Suprapubic skin (tissue), 4 donors: ENCODE data around the gene RMI2. TPM values are rescaled to one million over a fixed set of nuclear protein-coding genes. Genes with fewer than 3 reads are reported as not detected.

Experiments used
- DNase-seq, 2 donors: peaks; one replicate each; pipeline ENCODE4 v3.0.0-alpha.2; 2019; ENCODE audit warnings: low spot score in 2 of 2
- H3K27ac ChIP-seq: fragments of 200-600 bp; sonication (generic); one replicate; pipeline ENCODE4 v1.5.1; 2019
- H3K27me3 ChIP-seq: fragments of 200-600 bp; sonication (generic); one replicate; pipeline ENCODE4 v1.5.1; 2019
- H3K36me3 ChIP-seq: fragments of 200-600 bp; sonication (generic); one replicate; pipeline ENCODE4 v1.5.1; 2019
- H3K4me1 ChIP-seq: fragments of 200-600 bp; sonication (generic); one replicate; pipeline ENCODE4 v1.5.1; 2019
- H3K4me3 ChIP-seq: fragments of 200-600 bp; sonication (generic); one replicate; pipeline ENCODE4 v1.5.1; 2019; ENCODE audit warnings: mild to moderate bottlenecking
- H3K9me3 ChIP-seq: fragments of 200-600 bp; sonication (generic); one replicate; pipeline ENCODE4 v1.5.1; 2019
- EP300 ChIP-seq: sonication (generic); formaldehyde crosslinking; IDR thresholded peaks from one replicate; pipeline ENCODE4 v1.6.1; 2017; ENCODE audit warnings: antibody characterized with exemption
- POLR2A ChIP-seq, 2 donors: fragments of 450-650 bp; IDR thresholded peaks; one replicate each; pipeline ENCODE4 v1.6.1; 2017; ENCODE audit warnings: antibody characterized with exemption in 2 of 2, mild to moderate bottlenecking in 2 of 2, moderate library complexity in 2 of 2
- POLR2AphosphoS5 ChIP-seq, 3 donors: sonication (generic); formaldehyde crosslinking; IDR thresholded peaks; one replicate each; pipeline ENCODE4 v1.6.1; 2017; ENCODE audit warnings: antibody characterized with exemption in 3 of 3
- WGBS: methylation state at CpG from one replicate; pipeline ENCODE4 v1.1.5; 2018; 5-methylcytosine and 5-hydroxymethylcytosine counted together
- total RNA-seq, 4 donors: library from RNA; depleted of rRNA; stranded (reverse); fragments of >200 nt; gene quantifications; one replicate each; pipeline ENCODE4 v1.1.0, GENCODE V29; 2016
- TF ChIP-seq, protein P1 (sequence below), 2 donors: fragments of 200-600 bp in 1 of 2; fragments of 450-650 bp in 1 of 2; sonication (generic) in 1 of 2; IDR thresholded peaks; one replicate each; pipeline ENCODE4 v1.5.1; 2016 to 2019; ENCODE audit warnings: antibody characterized with exemption in 2 of 2, mild to moderate bottlenecking in 1 of 2, moderate library complexity in 1 of 2

RMI2 gene
- total RNA-seq, 4 donors from 2014 or later: 2.7 to 7.7 (median 6.4) TPM

DNA sequence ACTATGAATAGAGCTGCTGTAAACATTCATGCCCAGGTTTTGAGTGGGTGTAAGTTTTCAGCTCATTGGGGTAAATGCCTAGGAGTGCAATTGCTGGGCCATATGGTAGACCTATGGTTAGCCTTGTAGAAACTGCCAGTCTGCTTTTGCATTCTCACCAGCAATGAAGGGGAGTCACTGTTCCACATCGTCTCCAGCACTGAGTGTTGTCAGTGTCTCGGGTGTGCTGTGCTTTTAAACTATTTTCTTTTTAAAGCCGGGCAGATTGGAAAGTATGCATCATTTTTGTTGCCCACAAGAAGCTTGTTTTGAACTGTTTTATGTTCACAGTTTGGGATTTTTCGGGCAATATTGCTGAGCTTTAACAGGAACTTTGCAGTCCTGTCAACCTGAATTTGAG lies 7.9 kb downstream of the RMI2 start:
- no peak for TF ChIP-seq POLR2A (IDR thresholded peaks at IDR 0.05)
- TF ChIP-seq POLR2AphosphoS5 (IDR thresholded peaks at IDR 0.05): no peak
- no peak for TF ChIP-seq EP300
- TF ChIP-seq, protein P1, sequence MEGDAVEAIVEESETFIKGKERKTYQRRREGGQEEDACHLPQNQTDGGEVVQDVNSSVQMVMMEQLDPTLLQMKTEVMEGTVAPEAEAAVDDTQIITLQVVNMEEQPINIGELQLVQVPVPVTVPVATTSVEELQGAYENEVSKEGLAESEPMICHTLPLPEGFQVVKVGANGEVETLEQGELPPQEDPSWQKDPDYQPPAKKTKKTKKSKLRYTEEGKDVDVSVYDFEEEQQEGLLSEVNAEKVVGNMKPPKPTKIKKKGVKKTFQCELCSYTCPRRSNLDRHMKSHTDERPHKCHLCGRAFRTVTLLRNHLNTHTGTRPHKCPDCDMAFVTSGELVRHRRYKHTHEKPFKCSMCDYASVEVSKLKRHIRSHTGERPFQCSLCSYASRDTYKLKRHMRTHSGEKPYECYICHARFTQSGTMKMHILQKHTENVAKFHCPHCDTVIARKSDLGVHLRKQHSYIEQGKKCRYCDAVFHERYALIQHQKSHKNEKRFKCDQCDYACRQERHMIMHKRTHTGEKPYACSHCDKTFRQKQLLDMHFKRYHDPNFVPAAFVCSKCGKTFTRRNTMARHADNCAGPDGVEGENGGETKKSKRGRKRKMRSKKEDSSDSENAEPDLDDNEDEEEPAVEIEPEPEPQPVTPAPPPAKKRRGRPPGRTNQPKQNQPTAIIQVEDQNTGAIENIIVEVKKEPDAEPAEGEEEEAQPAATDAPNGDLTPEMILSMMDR (IDR thresholded peaks at IDR 0.05): no peak
- 73% methylated on average over 4 of the region's 4 CpGs for WGBS
- no peak overlapping the region for H3K4me3 ChIP-seq
- peaks cover 64% of the 10 kb centered on the region for H3K4me1 ChIP-seq
- H3K27me3 ChIP-seq: no peaks in the 10 kb centered on the region
- DNase-seq: no peak
- no peaks in the 10 kb centered on the region for H3K9me3 ChIP-seq
- no peak overlapping the region for H3K27ac ChIP-seq
- no peaks in the 10 kb centered on the region for H3K36me3 ChIP-seq

DNA sequence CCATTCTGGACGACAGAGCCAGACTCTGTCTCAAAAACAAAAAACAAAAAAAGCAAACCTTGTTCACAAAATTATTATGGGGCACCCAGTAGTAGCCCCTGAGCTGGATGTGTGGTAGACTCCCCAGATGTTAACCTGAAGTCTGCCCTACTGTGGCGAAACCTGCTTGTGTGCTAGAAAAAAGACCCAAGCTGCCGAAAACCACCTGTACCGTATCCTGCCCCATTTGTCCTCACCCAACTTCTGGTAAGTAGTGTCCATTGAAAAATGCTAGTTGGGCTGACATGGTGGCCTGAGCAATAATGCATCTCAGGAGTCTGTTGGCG lies 9.1 kb downstream of the RMI2 start:
- 97% methylated on average over 5 of the region's 5 CpGs for WGBS
- no peak for DNase-seq
- H3K27ac ChIP-seq: no peak overlapping the region

DNA sequence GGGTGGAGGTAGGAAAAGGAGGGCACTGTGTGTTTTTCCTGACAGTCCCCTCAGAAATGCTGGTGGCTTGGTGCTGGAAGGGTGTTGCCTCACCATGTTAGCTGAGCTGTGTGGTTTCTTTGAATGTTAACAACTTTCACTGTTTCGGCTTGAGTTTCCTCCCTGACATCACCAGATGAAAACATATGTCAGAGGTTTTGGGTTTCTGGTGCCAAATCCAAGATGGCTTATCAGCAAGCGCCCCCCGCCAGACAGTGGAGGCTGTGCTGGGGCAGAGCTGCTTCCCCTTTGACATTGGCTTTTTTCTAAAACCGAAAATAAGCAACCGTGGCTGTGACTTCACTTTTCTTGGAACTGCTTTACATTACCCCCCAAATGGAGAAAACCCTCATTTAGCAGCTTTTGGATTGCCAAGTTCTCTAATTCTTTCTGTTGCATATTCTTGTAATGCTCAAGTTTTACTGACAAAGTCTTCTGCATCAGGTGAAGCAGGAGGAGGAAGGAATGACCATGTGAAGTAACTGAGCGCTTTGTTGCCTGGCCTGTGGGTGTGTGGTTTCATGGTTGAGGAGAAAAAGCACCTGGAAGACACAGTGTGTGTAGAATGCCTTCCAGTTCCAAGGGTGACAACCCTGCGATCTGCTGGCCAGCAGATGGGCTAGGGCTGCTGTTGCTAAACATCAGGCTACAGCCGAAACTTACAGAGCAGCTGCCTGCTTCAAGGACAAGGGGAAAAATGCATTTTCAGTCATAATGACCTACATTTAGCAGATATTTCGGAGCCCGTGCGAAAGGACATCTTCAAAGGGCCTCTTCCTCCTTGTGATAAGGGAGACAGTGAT lies 9.7 kb downstream of the RMI2 start:
- peaks cover 67% of the 10 kb centered on the region for H3K4me1 ChIP-seq
- H3K9me3 ChIP-seq: no peaks in the 10 kb centered on the region
- no peak for DNase-seq
- H3K27ac ChIP-seq: no peak overlapping the region
- H3K27me3 ChIP-seq: no peaks in the 10 kb centered on the region
- no peaks in the 10 kb centered on the region for H3K36me3 ChIP-seq
- no peak overlapping the region for H3K4me3 ChIP-seq
- WGBS: 74% methylated on average over 11 of the region's 11 CpGs
- TF ChIP-seq POLR2A (IDR thresholded peaks at IDR 0.05) (no peak), EP300 (no peak), POLR2AphosphoS5 (IDR thresholded peaks at IDR 0.05) (no peak)
- TF ChIP-seq, protein P1 (IDR thresholded peaks at IDR 0.05): no peak

More for the DNA sequence above, 9.1 kb downstream of the RMI2 start:
- Histone ChIP-seq H3K4me1 (peaks cover 67% of the 10 kb centered on the region), H3K27me3 (no peaks in the 10 kb centered on the region), H3K9me3 (no peaks in the 10 kb centered on the region), H3K4me3 (no peak overlapping the region), H3K36me3 (no peaks in the 10 kb centered on the region)
- TF ChIP-seq POLR2A (IDR thresholded peaks at IDR 0.05) (no peak), EP300 (no peak), POLR2AphosphoS5 (IDR thresholded peaks at IDR 0.05) (no peak)
- TF ChIP-seq, protein P1 (IDR thresholded peaks at IDR 0.05): no peak

DNA sequence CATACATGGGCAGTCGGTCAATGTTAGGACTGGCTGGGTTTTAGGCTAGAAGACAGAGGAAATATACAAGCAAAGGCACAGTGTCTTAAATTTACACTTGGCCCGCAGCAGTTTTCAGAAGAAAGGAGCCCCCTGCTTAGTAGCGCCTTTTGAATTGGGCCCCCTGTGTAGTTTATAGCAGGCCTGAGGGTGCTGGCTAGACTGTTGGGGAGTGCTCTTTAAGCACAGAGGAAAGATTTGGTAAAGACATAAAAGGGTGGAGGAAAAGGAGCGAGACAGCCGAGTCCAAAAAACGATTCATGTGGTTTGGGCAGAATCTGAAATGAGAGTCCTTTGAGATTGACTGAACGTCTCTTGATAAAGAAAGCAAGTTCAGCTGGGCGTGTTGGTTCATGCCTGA lies 10.6 kb downstream of the RMI2 start:
- no peak for DNase-seq
- H3K27ac ChIP-seq: no peak overlapping the region
- no peaks in the 10 kb centered on the region for H3K36me3 ChIP-seq
- H3K9me3 ChIP-seq: no peaks in the 10 kb centered on the region
- 60% methylated on average over 8 of the region's 8 CpGs for WGBS
- peaks cover 67% of the 10 kb centered on the region for H3K4me1 ChIP-seq
- TF ChIP-seq POLR2AphosphoS5 (IDR thresholded peaks at IDR 0.05): no peak
- TF ChIP-seq, protein P1 (IDR thresholded peaks at IDR 0.05): no peak
- TF ChIP-seq POLR2A (IDR thresholded peaks at IDR 0.05): no peak
- TF ChIP-seq EP300: no peak
- H3K4me3 ChIP-seq: no peak overlapping the region
- no peaks in the 10 kb centered on the region for H3K27me3 ChIP-seq

DNA sequence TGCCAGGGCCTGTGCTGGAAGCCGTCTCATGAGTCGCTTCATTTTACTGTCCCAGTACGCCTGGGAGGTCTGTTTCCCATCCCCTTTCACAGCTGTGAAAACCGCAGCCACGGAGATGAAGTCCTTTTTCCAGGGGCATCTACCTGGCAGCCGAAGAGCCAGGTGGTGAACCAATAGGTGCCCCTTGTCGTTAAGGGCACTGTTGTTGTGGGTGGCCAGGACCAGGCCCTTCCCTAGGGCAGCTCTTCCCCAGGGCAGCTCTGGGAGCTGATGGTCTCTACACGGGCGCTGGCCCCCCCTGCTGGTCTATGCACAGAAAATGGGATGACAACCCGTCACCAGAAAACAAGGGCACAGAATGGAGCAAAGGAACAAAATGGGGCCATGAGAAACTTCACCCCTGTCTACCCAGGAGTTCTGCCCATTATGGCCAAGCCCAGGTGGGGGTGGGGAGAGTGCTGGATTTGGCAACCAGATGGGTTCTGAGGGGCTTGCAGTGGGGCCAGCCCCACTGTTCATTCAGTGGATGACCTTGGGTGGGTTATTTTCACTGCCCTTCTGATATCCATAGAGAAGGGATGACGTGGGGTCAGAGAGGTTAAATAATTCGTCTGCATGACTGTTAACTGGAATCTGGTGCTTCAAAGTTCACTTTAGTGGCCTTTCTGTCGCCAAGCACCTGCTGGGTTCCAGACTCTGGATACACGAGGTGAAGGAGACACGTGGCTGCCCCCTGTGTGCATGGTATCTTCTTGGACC lies 11.5 kb downstream of the RMI2 start:
- Histone ChIP-seq H3K9me3 (no peaks in the 10 kb centered on the region), H3K36me3 (no peaks in the 10 kb centered on the region), H3K27me3 (no peaks in the 10 kb centered on the region), H3K4me3 (no peak overlapping the region), H3K4me1 (peaks cover 70% of the 10 kb centered on the region), H3K27ac (peak overlapping the region; percentile 76)
- no peak for TF ChIP-seq EP300
- TF ChIP-seq POLR2A (IDR thresholded peaks at IDR 0.05): no peak
- TF ChIP-seq, protein P1 (IDR thresholded peaks at IDR 0.05): peak in 1 of 2 donors; percentile 7
- no peak for DNase-seq
- 74% methylated on average over 15 of the region's 15 CpGs for WGBS
